GM21360 (cell line): ENCODE results near the gene JUNB.
"Not testable (repeated sequence)": the region's sequence is repeated elsewhere in the genome, so short reads cannot be mapped to it uniquely, and the experiment has no call there.

Experiments used
- ATAC-seq: cut with Tn5 transposase; IDR thresholded peaks from one replicate; pipeline ENCODE4 v1.9.1; 2021; ENCODE audit warnings: mild to moderate bottlenecking, moderate library complexity; ENCODE audit not compliant: unreplicated experiment

The JUNB gene

DNA sequence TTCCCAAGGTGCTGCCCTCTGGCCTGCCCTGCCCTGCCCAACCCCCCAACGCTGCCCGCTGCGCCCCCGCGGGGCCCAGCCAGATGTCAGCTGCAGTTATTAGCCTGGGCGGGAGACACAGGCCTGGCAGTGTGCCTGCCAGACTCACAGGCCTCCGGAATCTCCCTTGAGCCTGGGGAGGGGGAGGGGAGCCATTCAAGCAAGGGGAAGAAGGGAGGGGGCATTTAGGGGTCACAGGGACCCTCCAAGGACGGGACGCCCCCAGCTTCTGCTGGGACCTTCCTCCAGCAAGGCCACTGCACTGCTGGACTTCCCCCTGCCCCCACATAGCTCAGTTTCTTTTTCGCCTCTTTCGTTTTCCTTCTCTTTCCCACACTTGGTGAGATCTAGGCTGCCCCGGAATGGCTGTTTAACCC is 2.6 kb upstream of the JUNB start:
- ATAC-seq = no peak

DNA sequence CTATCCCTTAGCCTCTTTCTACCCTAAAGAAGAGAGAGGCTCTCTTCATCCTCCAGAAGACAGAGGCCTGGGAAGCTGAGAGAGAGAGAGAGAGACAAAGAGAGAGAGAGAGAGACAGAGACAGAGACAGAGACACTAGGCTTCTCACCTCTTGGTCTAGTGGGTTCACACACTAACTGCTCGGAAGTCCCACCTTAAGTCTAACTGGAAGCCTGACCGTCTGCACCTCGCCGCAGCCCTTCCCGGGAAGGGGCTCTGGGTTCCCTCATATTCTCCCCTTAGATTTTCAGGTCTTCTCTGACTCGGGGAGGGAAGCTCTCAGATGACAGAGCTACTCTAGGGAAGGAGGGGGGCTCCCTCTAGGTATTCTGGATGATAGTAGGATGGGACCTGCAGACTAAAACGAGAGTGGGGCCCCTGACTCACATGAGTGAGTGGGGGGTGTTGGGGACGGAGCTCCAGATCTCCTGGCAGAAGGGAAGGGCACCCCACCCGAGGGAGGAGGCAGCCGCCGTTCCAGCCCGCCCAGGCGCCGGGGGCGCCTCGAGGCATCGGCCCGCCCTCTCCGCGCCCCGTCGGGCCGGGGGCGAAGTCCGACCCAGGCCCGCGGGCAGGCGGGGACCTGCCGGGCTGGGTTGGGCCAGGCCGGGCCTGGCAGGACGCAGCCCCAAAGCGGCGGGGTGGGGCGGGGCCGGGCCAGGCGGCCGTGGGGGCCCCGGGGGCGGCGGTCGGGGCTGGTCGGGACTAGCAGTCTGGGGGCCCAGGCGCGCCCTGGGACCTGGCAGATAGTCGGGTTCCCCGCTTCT is 2.0 kb upstream of the JUNB start:
- ATAC-seq = no peak

- ATAC-seq = peak; percentile 31
Measured at GRCh38 chr19:12789904-12790619, 1.2 kb upstream of the JUNB start.

DNA sequence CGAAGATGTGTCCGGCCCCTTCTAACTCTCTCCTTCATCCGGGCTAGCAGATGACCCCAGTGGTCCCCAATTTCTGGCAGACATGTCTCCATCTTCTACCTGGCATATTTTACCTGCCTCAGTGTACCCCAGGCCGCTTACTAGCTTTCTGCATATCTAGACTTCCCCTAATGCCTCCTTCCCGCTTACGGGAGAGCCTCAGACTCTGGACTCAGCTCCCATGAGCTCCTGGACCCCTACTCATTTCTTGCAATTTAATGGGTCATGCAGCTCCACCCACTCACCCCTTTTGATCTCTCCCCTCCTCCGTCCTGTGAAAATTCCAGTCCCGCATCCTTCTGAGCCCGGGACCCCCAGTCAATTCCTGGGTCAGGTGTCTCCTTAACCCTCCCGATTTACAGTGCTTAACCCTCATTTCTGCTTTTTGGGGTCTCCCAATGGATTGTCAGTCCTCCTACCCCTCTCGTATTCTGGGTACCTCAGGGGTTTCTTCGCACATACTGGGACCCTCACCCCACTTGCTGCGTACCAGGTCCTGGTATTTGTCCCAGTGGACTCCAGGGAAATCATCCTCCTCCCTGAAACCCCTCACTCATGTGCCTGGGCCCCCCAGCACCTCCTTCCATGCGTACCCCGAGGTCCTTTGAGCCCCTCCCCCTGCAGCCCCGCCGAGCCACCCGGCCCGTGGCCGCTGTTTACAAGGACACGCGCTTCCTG is 500 bp upstream of the JUNB start:
- ATAC-seq = no peak

DNA sequence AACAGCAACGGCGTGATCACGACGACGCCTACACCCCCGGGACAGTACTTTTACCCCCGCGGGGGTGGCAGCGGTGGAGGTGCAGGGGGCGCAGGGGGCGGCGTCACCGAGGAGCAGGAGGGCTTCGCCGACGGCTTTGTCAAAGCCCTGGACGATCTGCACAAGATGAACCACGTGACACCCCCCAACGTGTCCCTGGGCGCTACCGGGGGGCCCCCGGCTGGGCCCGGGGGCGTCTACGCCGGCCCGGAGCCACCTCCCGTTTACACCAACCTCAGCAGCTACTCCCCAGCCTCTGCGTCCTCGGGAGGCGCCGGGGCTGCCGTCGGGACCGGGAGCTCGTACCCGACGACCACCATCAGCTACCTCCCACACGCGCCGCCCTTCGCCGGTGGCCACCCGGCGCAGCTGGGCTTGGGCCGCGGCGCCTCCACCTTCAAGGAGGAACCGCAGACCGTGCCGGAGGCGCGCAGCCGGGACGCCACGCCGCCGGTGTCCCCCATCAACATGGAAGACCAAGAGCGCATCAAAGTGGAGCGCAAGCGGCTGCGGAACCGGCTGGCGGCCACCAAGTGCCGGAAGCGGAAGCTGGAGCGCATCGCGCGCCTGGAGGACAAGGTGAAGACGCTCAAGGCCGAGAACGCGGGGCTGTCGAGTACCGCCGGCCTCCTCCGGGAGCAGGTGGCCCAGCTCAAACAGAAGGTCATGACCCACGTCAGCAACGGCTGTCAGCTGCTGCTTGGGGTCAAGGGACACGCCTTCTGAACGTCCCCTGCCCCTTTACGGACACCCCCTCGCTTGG is 966 bp downstream of the JUNB start:
- ATAC-seq = no peak

DNA sequence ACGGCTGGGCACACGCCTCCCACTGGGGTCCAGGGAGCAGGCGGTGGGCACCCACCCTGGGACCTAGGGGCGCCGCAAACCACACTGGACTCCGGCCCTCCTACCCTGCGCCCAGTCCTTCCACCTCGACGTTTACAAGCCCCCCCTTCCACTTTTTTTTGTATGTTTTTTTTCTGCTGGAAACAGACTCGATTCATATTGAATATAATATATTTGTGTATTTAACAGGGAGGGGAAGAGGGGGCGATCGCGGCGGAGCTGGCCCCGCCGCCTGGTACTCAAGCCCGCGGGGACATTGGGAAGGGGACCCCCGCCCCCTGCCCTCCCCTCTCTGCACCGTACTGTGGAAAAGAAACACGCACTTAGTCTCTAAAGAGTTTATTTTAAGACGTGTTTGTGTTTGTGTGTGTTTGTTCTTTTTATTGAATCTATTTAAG is 1.6 kb downstream of the JUNB start:
- no peak for ATAC-seq

GRCh38 chr19:12793290-12794195 is 2.3 kb downstream of the JUNB start:
- peak; percentile 29 for ATAC-seq

- ATAC-seq = no peak
Measured at GRCh38 chr19:12794196-12794941, 3.1 kb downstream of the JUNB start.

GRCh38 chr19:12794971-12795381 is 3.7 kb downstream of the JUNB start:
- ATAC-seq = no peak

- ATAC-seq = no peak
Measured at GRCh38 chr19:12796146-12797071, 5.1 kb downstream of the JUNB start.

DNA sequence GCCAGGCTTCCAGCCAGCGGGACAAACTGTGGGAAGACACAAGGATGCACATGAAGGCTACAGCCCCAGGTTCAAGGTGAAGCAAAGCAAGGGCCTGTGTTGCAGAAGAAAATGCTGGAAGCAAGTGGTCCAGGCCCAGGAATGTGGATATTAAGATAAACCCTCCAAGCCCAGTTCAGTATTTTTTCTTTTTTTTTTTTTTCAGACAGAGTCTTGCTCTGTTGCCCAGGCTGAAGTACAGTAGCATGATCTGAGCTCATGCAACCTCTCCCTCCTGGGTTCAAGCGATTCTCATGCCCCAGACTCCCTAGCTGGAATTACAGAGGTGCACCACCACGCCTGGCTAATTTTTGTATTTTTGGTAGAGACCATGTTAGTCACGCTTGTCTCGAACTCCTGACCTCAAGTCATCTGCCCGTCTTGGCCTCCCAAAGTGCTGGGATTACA is 5.9 kb downstream of the JUNB start:
- no peak for ATAC-seq

DNA sequence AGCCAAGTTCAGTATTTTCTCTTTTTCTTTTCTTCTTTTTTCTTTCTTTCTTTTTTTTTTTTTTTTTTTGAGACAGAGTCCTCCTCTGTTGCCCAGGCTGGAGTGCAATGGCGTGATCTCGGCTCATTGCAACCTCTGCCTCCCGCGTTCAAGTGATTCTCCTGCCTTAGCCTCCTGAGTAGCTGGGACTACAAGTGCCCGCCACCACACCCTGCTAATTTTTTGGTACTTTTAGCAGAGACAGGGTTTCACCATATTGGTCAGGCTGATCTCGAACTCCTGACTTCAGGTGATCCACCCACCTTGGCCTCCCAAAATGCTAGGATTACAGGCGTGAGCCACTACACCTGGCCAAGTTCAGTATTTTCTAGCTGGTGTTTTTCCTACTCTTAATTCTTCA is 6.3 kb downstream of the JUNB start:
- not testable (repeated sequence) for ATAC-seq

- ATAC-seq = no peak
Measured at GRCh38 chr19:12799742-12800465, 8.6 kb downstream of the JUNB start.

GRCh38 chr19:12800466-12800770 is 9.1 kb downstream of the JUNB start:
- ATAC-seq = no peak

DNA sequence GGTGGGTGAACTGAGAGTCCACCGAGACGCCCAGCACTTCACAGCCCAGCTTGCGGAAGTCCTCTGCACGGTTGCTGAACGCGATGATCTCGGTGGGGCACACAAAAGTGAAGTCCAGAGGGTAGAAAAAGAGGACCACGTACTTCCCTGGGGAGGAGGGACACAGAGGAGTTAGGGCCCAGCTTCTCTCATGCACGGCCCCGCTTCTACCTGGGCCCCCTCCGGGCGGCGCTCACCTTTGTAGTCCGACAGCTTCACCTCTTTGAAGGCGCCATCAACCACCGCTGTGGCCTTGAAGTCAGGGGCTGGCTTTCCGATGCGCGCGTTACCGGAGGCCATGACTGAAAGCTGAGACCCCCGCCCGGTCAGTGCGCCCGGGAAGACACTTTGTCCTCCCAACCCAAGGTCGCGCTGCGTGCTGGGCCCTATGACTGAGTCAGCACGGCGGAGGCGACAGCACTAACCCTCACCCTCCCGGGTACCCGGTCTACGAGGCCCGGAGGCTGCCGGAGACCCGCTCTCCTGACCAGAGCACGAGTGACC is 9.7 kb downstream of the JUNB start:
- ATAC-seq = no peak

DNA sequence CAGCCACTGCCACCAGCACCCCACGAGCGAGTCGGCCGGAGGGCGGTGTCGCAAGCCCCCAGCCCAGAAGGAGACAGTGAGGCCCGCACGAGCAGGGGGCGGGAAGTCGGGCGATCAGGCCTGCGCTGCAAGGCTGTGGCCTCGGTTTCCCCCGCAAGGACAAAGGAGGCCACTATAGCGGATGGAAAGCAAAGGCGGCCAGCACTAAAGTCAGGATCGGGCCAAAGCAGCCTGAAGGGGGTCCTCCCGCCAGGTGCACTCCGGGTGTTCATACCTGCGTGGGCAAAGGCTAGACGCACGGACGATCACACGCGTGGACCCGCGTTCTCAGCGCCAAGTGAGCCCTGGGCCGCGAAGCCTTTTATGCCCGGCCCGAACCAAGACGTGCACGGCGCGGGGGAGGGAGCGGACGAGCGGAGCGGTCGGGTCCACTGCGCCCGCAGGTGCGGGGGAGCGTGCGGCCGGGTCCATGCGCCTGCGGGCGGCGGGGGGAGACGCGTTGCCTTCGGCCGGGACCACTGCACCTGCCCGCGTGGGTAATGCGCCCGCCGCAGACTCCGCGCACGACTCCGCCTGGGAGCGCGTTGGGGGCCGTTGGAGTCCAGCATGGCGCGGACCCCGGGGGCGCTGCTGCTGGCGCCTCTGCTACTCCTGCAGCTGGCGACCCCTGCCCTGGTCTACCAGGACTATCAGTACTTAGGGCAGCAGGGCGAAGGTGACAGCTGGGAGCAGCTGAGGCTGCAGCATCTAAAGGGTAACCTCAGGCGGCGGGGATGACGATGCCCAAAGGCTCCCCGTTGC is 10.4 kb downstream of the JUNB start, which contains the start of the genes PRDX2 and THSD8:
TSS of gene PRDX2 (minus strand) at position 335 of the 801 bp plus-strand sequence. CDS start 539 bp downstream, outside the sequence.
TSS of gene THSD8 (plus strand) at position 604 of the 801 bp plus-strand sequence. CDS start at position 607, 3 bp downstream.
- no peak for ATAC-seq
